Measurements from ENCODE around the gene NEDD4L.

Gene NEDD4L

GRCh38 chr18:58397385-58398132, 353.5 kb downstream of the NEDD4L start:
- no peak for DNase-seq (ENCODE audit: low read depth in 2 of 2)

- DNase-seq (ENCODE audit: low read depth in 2 of 2): no peak
Observed at GRCh38 chr18:58398648-58399398, 354.8 kb downstream of the NEDD4L start.

GRCh38 chr18:58400331-58400870, 356.4 kb downstream of the NEDD4L start:
- no peak for DNase-seq (ENCODE audit: low read depth in 2 of 2)

GRCh38 chr18:58401191-58401590, 357.2 kb downstream of the NEDD4L start:
- no peak for DNase-seq (ENCODE audit: low read depth in 2 of 2)

- no peak for DNase-seq (ENCODE audit: low read depth in 2 of 2)
Observed at GRCh38 chr18:58402247-58402646, 358.2 kb downstream of the NEDD4L start.

GRCh38 chr18:58402951-58403702, 359.1 kb downstream of the NEDD4L start:
- DNase-seq (ENCODE audit: low read depth in 2 of 2): no peak

- DNase-seq (ENCODE audit: low read depth in 2 of 2): no peak
Observed at GRCh38 chr18:58403799-58404455, 359.9 kb downstream of the NEDD4L start.

GRCh38 chr18:58405107-58405898, 361.3 kb downstream of the NEDD4L start:
- no peak for DNase-seq (ENCODE audit: low read depth in 2 of 2)

- DNase-seq (ENCODE audit: low read depth in 2 of 2): no peak
Observed at GRCh38 chr18:58407263-58407648, 363.2 kb downstream of the NEDD4L start.

GRCh38 chr18:58407649-58408407, 363.8 kb downstream of the NEDD4L start:
- DNase-seq (ENCODE audit: low read depth in 2 of 2): no peak

GRCh38 chr18:58408665-58409064, 364.6 kb downstream of the NEDD4L start:
- no peak for DNase-seq (ENCODE audit: low read depth in 2 of 2)

- no peak for DNase-seq (ENCODE audit: low read depth in 2 of 2)
Observed at GRCh38 chr18:58409802-58410445, 365.9 kb downstream of the NEDD4L start.

GRCh38 chr18:58411323-58411722, 367.3 kb downstream of the NEDD4L start:
- DNase-seq (ENCODE audit: low read depth in 2 of 2): no peak

GRCh38 chr18:58412844-58413666, 369.0 kb downstream of the NEDD4L start:
- no peak for DNase-seq (ENCODE audit: low read depth in 2 of 2)

- no peak for DNase-seq (ENCODE audit: low read depth in 2 of 2)
Observed at GRCh38 chr18:58413667-58414628, 369.9 kb downstream of the NEDD4L start.

- no peak for DNase-seq (ENCODE audit: low read depth in 2 of 2)
Observed at GRCh38 chr18:58416014-58416703, 372.1 kb downstream of the NEDD4L start.

Data from stimulated activated CD4-positive, alpha-beta T cell treated with anti-CD3 and anti-CD28 coated beads, Interleukin-1b, Interleukin-23, amount 100 ng/mL, for 1 hour (primary cell).